T47D (cell line): ENCODE results near the gene PTGFRN.
A peak's percentile ranks its signal among the peaks of the same experiment; 100 is the strongest.
"Not testable (repeated sequence)": the region's sequence is repeated elsewhere in the genome, so short reads cannot be mapped to it uniquely, and the experiment has no call there.

Source experiments
- DNase-seq, 2 experiments: peaks; one replicate each; pipeline versions ENCODE4 v3.0.0 to v3.0.0-alpha.2; 2011 to 2012; ENCODE audit warnings: low read depth in 1 of 2, low spot score in 1 of 2
- JUND ChIP-seq: IDR thresholded peaks from 2 replicates; pipeline ENCODE4 v1.6.1; 2012; ENCODE audit warnings: low read depth
- in situ Hi-C: cut with HindIII; loops from 2 replicates; pipeline ENCODE4 v1.10.0; 2016; ENCODE audit warnings: low sequenced_read_pairs, low pct_unique_long_range_greater_than_20kb

PTGFRN gene

DNA sequence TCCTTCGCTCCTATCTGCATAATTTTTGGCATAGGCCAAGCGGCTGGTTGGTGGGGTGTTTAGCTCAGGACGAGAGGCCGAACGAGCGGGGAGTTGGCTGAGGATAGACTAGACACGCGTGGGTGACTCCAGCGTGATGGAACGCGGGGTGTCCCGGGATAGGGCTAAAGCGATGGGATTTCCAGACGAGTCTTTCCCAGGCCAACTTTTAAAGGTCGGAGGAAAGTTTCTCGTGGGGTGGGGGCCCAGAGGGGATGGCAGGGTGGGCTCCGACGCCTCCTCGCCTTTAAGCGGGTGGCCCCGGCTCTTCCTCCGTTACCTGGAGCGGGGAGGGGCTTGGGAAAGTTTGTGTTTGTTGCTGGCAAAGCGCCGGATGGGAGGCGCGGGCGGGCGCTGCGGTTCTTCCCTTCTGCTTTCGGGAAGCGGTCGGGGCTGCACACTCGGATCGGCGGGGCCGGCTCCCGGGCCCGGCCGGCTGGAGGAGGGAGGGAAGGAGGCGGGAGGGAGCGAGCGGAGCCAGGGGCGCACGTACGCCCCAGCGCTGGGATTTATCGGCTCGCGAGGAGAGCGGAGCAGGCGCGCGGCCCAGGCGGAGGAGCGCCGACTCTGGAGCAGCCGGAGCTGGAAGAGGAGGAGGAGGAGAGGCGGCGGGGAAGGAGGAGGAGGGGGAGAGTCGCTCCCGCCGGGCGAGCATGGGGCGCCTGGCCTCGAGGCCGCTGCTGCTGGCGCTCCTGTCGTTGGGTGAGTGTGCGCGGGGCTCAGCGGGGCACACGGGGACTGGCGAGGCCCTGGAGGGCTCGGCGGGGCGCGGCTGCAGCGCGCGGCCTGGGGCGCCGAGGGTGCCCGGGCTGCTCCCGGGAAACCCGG lies at the start of gene PTGFRN:
Gene PTGFRN, plus strand, starts transcription at position 405 of the 867 bp plus-strand sequence. Its CDS starts 288 bp downstream, at position 693.
- no peak for TF ChIP-seq JUND
- peak; percentile 65 to 73 for DNase-seq
- in situ Hi-C loops, result no loop called here

DNA sequence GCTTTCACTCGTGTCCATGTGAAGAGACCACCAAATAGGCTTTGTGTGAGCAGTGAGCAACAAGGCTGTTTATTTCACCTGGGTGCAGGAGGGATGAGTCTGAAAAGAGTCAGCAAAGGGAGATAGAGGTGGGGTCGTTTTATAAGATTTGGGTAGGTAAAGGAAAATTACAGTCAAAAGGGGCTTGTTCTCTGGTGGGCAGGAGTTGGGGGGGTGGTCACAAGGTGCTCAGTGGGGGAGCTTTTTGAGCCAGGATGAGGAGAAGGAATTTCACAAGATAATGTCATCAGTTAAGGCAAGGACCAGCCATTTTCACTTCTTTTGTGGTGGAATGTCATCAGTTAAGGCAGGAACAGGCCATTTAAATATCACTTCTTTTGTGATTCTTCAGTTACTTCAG lies 49.5 kb upstream of the PTGFRN start:
- in situ Hi-C loops, DNase-seq: not testable (repeated sequence)

DNA sequence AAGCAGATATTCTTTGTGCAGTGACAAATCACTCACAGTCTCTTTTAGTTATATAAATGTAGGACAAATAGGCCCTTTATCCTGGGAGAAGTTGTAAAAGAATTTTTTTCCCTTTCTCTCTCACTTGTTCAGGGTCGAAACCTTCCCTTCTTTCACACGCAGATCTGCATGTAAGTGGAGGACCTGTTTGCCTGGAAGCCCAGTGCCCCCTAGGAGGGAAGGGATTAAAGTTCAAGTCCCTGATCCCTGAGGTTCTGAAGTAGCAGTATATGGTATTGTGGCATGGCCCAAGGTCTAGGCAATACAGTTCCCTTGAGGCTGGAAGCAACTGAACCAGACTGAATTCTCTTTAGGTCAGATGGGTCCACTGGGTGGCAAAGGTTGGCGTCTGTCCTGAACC lies 48.6 kb upstream of the PTGFRN start:
- no peak for DNase-seq
- TF ChIP-seq JUND, result no peak
- in situ Hi-C loops, result no loop called here

DNA sequence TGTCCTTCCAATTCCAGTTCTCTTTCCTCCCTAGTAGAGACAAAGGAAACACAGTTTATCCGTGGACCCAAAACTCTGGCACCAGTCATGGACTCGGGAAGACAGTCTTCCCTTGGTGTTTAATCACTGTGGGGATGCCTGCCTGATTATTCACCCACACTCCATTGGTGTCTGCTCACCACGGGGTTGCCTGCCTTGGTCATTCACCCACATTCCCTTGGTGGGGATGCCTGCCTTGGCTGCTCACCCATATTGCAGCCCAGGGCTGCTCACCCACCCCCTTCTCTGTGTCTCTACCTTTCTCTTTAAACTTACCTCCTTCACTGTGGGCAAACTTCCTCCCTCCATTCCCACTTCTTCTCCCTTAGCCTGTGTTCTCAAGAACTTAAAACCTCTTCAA lies 46.7 kb upstream of the PTGFRN start:
- in situ Hi-C loops, DNase-seq: not testable (repeated sequence)

DNA sequence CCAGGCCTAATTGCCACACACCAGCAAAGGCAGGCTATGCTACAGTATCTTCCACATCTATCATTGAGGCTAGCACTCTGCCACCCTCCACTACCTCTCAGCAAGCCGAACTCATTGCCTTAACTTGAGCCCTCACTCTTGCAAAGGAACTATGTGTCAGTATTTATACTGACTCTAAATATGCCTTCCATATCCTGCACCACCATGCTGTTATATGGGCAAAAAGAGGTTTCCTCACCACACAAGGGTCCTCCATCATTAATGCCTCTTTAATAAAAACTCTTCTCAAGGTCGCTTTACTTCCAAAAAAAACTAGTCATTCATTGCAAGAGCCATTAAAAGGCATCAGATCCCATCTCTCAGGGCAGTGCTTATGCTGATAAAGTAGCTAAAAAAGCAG lies 43.2 kb upstream of the PTGFRN start:
- in situ Hi-C loops, DNase-seq: not testable (repeated sequence)

DNA sequence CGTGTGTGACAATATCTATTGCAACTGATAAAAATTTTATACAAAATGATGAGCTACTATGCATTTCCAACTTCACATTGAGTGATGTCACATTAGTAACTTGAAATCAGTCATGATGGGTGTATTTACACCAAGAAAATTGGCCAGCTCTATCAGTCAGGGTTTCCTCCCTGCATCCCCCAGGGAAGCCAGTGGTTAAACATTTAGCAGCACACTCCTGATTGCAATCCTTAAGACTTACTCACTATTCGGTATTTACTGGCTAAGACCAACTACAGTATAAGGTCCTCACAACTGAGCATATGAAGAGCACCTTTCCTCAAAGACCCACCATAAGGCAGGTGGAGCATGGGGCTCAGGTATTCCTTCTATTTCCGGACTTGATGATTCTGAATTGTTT lies 41.3 kb upstream of the PTGFRN start:
- TF ChIP-seq JUND, result no peak
- DNase-seq, result no peak
- in situ Hi-C loops, result no loop called here

DNA sequence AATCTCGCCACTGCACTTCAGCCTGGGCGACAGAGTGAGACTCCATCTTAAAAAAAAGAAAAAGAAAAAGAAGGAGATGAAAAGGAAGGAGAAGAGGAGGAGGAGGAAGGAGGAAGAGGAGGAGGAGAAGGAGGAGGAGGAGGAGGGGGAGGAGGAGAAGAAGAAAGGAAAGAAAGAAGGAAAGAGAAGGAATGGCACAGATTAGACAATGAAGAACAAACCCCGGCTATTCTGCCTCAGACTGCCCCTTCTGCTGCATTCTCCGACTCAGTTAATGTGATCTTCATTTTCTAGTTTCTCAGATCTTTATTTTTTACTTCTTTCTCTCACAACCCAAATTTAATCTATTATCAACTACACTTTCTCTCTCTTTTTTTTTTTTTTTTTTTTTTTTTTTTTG lies 40.1 kb upstream of the PTGFRN start:
- no peak for DNase-seq
- in situ Hi-C loops, result no loop called here
- no peak for TF ChIP-seq JUND

DNA sequence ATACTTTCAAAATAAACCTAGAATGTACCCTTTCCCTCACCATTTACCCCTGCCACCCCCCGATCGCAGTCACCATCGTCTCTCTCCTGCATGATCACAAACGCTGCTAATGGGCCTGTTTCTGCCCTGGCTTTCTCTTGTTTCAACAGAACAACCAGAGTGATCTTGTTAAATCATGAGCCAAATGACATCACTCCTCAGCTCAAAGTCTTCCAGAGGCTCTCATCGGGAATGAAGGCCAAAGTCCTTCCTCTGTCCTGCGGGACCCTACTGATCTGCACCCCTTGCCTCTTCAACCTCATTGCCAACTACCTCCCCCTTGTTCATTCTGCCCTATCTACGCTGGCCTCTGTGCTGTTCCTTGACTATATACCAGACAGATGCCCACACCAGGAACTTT lies 39.4 kb upstream of the PTGFRN start:
- TF ChIP-seq JUND, result no peak
- in situ Hi-C loops, result no loop called here
- no peak for DNase-seq

DNA sequence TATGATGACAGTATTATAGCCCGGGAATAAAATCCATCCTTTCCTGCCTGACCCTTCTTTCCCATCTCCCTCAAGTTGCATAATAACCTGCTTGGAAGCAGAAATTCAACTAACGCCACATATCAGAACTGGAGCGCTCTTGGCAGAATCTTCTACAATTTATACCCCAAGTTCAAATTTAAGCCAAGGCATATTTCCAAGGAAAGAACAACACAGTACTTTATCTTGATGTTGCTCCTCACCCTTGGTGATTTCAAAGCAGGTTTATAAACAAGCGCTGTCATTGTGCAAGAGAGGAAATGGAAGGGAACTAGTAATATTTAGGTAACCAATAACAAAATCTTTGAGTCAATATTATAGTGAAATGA lies 38.0 kb upstream of the PTGFRN start:
- no peak for DNase-seq
- no peak for TF ChIP-seq JUND
- in situ Hi-C loops, result no loop called here

DNA sequence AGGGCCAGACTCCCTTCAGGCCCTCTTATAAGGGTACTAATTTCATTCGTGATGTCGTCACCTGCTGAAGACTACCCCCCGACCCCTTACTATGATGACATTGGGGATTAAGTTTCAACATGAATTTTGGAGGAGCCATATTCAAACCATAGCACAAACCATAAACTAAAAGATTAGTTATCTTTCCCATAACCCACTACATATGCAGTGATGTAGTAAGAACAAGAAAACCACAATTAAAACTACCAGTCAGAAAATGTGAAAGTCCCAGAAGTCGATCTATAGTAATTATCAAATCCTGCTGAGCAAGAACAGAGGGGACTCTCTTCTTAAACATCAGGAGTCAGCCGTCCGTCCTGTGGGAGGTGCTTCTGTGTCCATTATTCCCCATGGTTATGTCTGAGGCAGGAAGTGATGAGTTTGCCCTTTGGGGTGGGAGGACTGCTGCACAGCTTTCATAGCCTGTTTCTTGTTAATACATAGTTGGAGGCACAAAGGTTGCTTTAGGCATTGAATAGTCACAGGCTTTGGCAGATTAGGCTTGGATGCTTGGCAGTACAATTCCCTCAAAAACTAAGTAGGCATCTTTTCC lies 35.9 kb upstream of the PTGFRN start:
- no peak for DNase-seq
- TF ChIP-seq JUND, result no peak
- in situ Hi-C loops, result no loop called here

DNA sequence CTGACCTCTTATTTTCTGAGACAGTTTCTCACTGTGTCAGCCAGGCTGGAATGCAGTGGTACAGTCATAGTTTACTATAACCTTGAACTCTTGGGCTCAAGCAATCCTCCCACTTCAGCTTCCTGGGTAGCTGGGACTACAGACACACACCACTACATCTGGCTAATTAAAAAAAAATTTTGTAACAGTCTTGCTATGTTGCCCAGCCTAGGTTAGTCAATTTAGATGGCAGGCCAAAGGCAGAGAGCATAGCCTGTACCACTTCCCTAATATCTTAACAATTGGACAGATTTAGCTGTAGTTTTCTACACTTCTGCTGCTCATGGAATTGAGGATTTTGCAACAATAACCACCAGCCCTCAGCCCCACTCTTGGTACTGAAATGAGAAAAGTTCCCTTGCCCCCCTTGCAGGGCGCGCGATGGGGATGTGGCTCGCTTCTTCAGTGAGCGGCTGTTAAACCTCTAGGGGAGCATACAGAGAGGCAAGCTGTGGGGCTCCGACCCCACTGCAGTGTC lies 34.9 kb upstream of the PTGFRN start:
- no peak for DNase-seq

DNA sequence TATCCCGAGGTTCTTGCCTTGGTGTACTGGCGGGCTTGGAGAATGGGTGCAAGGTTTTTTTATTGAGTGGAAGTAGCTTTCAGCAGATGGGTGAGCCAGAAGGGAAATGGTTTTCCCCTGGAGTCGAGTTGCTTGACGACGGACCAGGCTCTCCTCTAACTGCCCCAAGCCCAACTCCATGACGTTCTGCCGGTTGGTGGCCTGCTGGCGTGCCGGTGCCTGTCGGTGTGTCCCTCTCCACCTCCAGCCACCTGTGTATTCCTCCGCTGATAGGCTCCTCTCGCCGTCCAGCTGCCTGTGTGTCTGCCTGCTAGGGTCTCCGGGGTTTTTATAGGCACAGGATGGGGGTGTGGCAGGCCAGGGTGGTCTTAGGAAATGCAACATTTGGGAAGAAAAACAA lies 34.3 kb upstream of the PTGFRN start:
- DNase-seq, result no peak
- in situ Hi-C loops, result no loop called here
- TF ChIP-seq JUND, result no peak

More for the DNA sequence above, 34.9 kb upstream of the PTGFRN start:
- in situ Hi-C loops, result no loop called here
- no peak for TF ChIP-seq JUND

DNA sequence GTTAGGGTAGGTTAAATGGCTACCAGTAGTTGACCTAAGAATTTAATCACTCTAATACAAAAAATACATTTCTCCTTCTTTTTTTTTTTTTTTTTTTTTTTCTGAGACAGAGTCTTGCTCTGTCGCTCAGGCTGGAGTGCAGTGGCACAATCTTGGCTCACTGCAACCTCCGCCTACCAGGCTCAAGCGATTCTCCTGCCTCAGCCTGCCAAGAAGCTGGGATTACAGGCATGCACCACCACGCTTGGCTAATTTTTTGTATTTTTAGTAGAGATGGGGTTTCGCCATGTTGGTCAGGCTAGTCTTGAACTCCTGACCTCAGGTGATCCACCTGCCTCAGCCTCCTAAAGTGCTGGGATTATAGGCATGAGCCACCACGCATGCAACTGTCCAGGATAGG lies 33.8 kb upstream of the PTGFRN start:
- DNase-seq, in situ Hi-C loops: not testable (repeated sequence)
